ENCODE data around the gene ASGR1. TPM values are rescaled to one million over a fixed set of nuclear protein-coding genes. Genes with fewer than 3 reads are reported as not detected.

Gene ASGR1
- polyA plus RNA-seq: 1 to 10 TPM; 1.9 to 2.9 (median 2.7) TPM
- long read RNA-seq, donor 1: 0 reads
- long read RNA-seq, donor 2: 0 reads
- long read RNA-seq, donor 3, partial matches to known transcripts: 0 of 1 reads
- long read RNA-seq, donor 3, other reads (novel, unspliced or antisense): 0 of 1 reads
- long read RNA-seq, donor 4: 0 reads
- long read RNA-seq, donor 5: 0 reads
- long read RNA-seq, donor 6, partial matches to known transcripts: 0 of 1 reads
- long read RNA-seq, donor 6, other reads (novel, unspliced or antisense): 0 of 1 reads
- long read RNA-seq, donor 7: 0 reads
- long read RNA-seq, donor 8: 0 reads
- long read RNA-seq, donor 9: 0 reads
- long read RNA-seq, donor 10: 0 reads

GRCh38 chr17:7179317-7180254 is at the start of gene ASGR1:
ASGR1 (minus strand) TSS chr17:7179370; CDS start chr17:7178563, 807 bp downstream.
- Histone ChIP-seq H3K27ac (ENCODE audit: low read depth in 1 of 3, low read length in 2 of 3) (no peak within 1 kb of the TSS), H3K9me3 (ENCODE audit: control insufficient read depth in 2 of 2, insufficient read depth in 1 of 2, low read depth in 1 of 2, low read length in 1 of 2) (no peaks in the 10 kb centered on the region), H3K27me3 (ENCODE audit: control insufficient read depth in 3 of 3, insufficient read depth in 3 of 3, low read length in 3 of 3) (peaks cover 0 to 12% (median 2%) of the 10 kb centered on the region in 3 donors), H3K4me1 (ENCODE audit: control insufficient read depth in 3 of 3, insufficient read depth in 2 of 3, low read depth in 1 of 3, low read length in 2 of 3) (peaks cover 0 to 30% (median 0%) of the 10 kb centered on the region in 3 donors), H3K36me3 (ENCODE audit: control insufficient read depth in 3 of 3, insufficient read depth in 2 of 3, low read depth in 1 of 3, low read length in 3 of 3) (no peaks in the 10 kb centered on the region), H3K4me3 (ENCODE audit: low read depth in 1 of 3, low read length in 3 of 3) (peak within 1 kb of the TSS in 1 of 3 donors; percentile 39)
- FAIRE-seq (no peak), DNase-seq (peak; percentile 13 to 40)
- WGBS, 3 donors: 42 to 57% (median 56%) methylated on average over 20 of the region's 20 CpGs

- Histone ChIP-seq H3K9me3 (ENCODE audit: control insufficient read depth in 2 of 2, insufficient read depth in 1 of 2, low read depth in 1 of 2, low read length in 1 of 2) (no peaks in the 10 kb centered on the region), H3K4me3 (ENCODE audit: low read depth in 1 of 3, low read length in 3 of 3) (no peak overlapping the region), H3K36me3 (ENCODE audit: control insufficient read depth in 3 of 3, insufficient read depth in 2 of 3, low read depth in 1 of 3, low read length in 3 of 3) (peaks cover 12 to 76% (median 15%) of the 10 kb centered on the region in 3 donors), H3K27ac (ENCODE audit: low read depth in 1 of 3, low read length in 2 of 3) (no peak overlapping the region), H3K4me1 (ENCODE audit: control insufficient read depth in 3 of 3, insufficient read depth in 2 of 3, low read depth in 1 of 3, low read length in 2 of 3) (peaks cover 2 to 12% (median 4%) of the 10 kb centered on the region in 3 donors), H3K27me3 (ENCODE audit: control insufficient read depth in 3 of 3, insufficient read depth in 3 of 3, low read length in 3 of 3) (no peaks in the 10 kb centered on the region)
- DNase-seq: no peak
- FAIRE-seq: no peak
- 90 to 92% (median 90%) methylated on average over 14 of the region's 14 CpGs for WGBS, 3 donors
Observed at GRCh38 chr17:7228920-7229319, 49.8 kb upstream of the ASGR1 start.

DNA sequence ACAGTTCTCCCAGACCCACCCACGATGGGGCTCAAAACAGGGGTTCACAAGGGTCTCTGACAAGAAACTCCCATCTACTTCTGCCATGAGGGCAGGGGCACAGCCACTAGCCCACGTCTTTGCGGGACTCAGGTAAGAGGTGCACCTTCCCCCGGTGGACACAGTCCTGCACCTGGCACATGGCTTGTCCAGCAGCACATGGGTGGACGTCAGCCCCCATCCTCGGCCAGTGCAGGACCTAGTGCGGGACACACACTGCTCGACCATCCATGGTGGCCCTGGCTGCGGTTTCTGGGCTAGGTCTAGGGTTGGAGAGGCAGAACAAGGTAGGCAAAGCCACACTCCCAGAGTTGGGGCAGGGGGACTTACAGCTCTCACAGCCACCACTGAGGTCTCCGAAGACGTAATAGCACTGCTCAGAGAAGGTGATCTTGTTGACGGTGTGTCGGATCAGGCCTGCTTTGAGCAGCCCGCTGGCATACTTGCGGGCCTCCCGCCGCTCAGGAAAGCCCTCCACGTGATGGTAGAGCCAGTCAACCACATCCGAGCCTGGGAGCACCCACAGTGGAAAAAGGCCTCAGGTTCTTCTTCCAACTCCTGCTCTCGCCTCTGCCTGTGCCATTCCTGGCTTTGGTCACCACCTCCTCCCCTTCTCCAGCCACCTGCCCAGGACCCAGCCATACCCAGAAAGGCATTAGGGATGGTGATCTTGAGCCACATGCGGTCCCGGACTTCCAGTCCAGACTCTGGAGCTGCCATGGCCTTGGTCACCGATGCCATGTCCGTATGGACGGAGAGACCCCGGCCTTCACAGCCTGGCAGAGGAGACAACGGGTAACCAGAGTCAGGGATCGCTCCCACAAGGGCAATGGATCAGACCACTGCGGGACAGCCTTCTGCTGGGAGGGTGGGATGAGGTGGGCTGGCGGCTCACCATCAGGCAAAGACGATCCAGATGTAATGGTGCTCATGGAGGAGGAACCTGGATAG is 47.8 kb upstream of the ASGR1 start:
- DNase-seq (no peak), FAIRE-seq (no peak)
- Histone ChIP-seq H3K27me3 (ENCODE audit: control insufficient read depth in 3 of 3, insufficient read depth in 3 of 3, low read length in 3 of 3) (no peaks in the 10 kb centered on the region), H3K27ac (ENCODE audit: low read depth in 1 of 3, low read length in 2 of 3) (no peak overlapping the region), H3K36me3 (ENCODE audit: control insufficient read depth in 3 of 3, insufficient read depth in 2 of 3, low read depth in 1 of 3, low read length in 3 of 3) (peaks cover 17 to 95% (median 27%) of the 10 kb centered on the region in 3 donors), H3K4me3 (ENCODE audit: low read depth in 1 of 3, low read length in 3 of 3) (no peak overlapping the region), H3K4me1 (ENCODE audit: control insufficient read depth in 3 of 3, insufficient read depth in 2 of 3, low read depth in 1 of 3, low read length in 2 of 3) (peaks cover 0 to 8% (median 0%) of the 10 kb centered on the region in 3 donors), H3K9me3 (ENCODE audit: control insufficient read depth in 2 of 2, insufficient read depth in 1 of 2, low read depth in 1 of 2, low read length in 1 of 2) (no peaks in the 10 kb centered on the region)
- 92 to 94% (median 94%) methylated on average over 30 to 31 of the region's 31 CpGs for WGBS, 3 donors

DNA sequence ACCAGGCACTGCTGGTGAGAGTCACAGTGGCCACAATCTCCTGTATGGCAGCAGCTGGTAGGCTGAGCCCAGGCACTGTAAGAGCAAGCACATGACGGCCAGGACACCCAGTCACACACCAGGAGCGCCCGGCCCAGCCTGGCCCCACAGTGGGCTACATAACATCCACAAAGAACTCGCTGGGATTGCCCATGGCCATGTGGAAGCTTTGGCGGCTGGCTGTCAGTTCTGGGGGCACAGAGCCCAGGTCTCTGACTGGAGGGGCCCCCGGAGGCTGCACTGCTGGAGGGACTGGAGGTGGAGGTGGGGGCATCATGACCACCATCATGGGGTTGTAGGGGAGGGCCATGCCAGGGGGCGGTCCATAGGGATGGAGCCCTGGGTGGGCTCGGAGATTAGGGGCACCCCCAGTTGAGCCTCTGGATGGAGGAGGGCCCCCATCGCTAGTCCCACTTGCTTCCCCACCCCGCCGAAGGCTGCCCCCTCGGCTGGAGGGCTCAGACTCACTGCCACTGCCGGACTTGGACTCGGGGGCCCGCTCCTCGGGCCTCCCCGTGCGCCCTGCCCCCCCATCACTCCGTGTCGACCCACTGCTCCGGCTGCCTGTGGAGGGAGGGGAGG is 46.7 kb upstream of the ASGR1 start:
- Histone ChIP-seq H3K4me3 (ENCODE audit: low read depth in 1 of 3, low read length in 3 of 3) (no peak overlapping the region), H3K36me3 (ENCODE audit: control insufficient read depth in 3 of 3, insufficient read depth in 2 of 3, low read depth in 1 of 3, low read length in 3 of 3) (peaks cover 20 to 100% (median 27%) of the 10 kb centered on the region in 3 donors), H3K4me1 (ENCODE audit: control insufficient read depth in 3 of 3, insufficient read depth in 2 of 3, low read depth in 1 of 3, low read length in 2 of 3) (peaks cover 0 to 15% (median 3%) of the 10 kb centered on the region in 3 donors), H3K27ac (ENCODE audit: low read depth in 1 of 3, low read length in 2 of 3) (no peak overlapping the region), H3K9me3 (ENCODE audit: control insufficient read depth in 2 of 2, insufficient read depth in 1 of 2, low read depth in 1 of 2, low read length in 1 of 2) (no peaks in the 10 kb centered on the region), H3K27me3 (ENCODE audit: control insufficient read depth in 3 of 3, insufficient read depth in 3 of 3, low read length in 3 of 3) (no peaks in the 10 kb centered on the region)
- WGBS, 3 donors: 77 to 88% (median 83%) methylated on average over 14 to 21 of the region's 21 CpGs
- FAIRE-seq: no peak
- no peak for DNase-seq

DNA sequence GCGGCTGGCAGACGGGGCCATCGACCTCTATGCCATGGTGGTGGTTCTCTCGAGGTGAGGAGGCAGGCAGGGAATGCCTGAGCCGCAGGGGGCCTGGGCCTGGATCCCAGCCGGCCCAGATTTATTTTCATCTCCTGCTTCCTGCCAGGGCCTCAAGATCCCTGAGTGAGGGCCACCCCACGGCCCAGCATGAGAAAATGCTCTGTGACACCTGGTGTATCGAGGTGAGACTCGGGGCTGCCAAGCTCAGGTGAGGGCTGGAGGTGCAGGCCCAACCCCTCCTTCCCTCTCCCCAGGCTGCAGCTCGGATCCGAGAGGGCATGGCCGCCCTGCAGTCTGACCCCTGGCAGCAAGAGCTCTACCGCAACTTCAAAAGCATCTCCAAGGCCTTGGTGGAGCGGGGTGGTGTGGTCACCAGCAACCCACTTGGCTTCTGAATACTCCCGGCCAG is 45.5 kb upstream of the ASGR1 start:
- no peak overlapping the region for H3K4me3 ChIP-seq (ENCODE audit: low read depth in 1 of 3, low read length in 3 of 3)
- no peak overlapping the region for H3K27ac ChIP-seq (ENCODE audit: low read depth in 1 of 3, low read length in 2 of 3)
- no peaks in the 10 kb centered on the region for H3K27me3 ChIP-seq (ENCODE audit: control insufficient read depth in 3 of 3, insufficient read depth in 3 of 3, low read length in 3 of 3)
- DNase-seq (no peak), FAIRE-seq (no peak)
- peaks cover 0 to 22% (median 5%) of the 10 kb centered on the region in 3 donors for H3K4me1 ChIP-seq (ENCODE audit: control insufficient read depth in 3 of 3, insufficient read depth in 2 of 3, low read depth in 1 of 3, low read length in 2 of 3)
- WGBS, 3 donors: 58 to 71% (median 70%) methylated on average over 15 of the region's 15 CpGs
- peaks cover 20 to 91% (median 25%) of the 10 kb centered on the region in 3 donors for H3K36me3 ChIP-seq (ENCODE audit: control insufficient read depth in 3 of 3, insufficient read depth in 2 of 3, low read depth in 1 of 3, low read length in 3 of 3)
- no peaks in the 10 kb centered on the region for H3K9me3 ChIP-seq (ENCODE audit: control insufficient read depth in 2 of 2, insufficient read depth in 1 of 2, low read depth in 1 of 2, low read length in 1 of 2)

GRCh38 chr17:7224110-7224509 is 44.9 kb upstream of the ASGR1 start:
- peaks cover 0 to 27% (median 5%) of the 10 kb centered on the region in 3 donors for H3K4me1 ChIP-seq (ENCODE audit: control insufficient read depth in 3 of 3, insufficient read depth in 2 of 3, low read depth in 1 of 3, low read length in 2 of 3)
- H3K9me3 ChIP-seq (ENCODE audit: control insufficient read depth in 2 of 2, insufficient read depth in 1 of 2, low read depth in 1 of 2, low read length in 1 of 2): no peaks in the 10 kb centered on the region
- no peaks in the 10 kb centered on the region for H3K27me3 ChIP-seq (ENCODE audit: control insufficient read depth in 3 of 3, insufficient read depth in 3 of 3, low read length in 3 of 3)
- WGBS, 3 donors: 78 to 86% (median 80%) methylated on average over 7 to 10 of the region's 10 CpGs
- H3K36me3 ChIP-seq (ENCODE audit: control insufficient read depth in 3 of 3, insufficient read depth in 2 of 3, low read depth in 1 of 3, low read length in 3 of 3): peaks cover 16 to 85% (median 24%) of the 10 kb centered on the region in 3 donors
- H3K27ac ChIP-seq (ENCODE audit: low read depth in 1 of 3, low read length in 2 of 3): no peak overlapping the region
- no peak overlapping the region for H3K4me3 ChIP-seq (ENCODE audit: low read depth in 1 of 3, low read length in 3 of 3)
- DNase-seq (no peak), FAIRE-seq (no peak)

DNA sequence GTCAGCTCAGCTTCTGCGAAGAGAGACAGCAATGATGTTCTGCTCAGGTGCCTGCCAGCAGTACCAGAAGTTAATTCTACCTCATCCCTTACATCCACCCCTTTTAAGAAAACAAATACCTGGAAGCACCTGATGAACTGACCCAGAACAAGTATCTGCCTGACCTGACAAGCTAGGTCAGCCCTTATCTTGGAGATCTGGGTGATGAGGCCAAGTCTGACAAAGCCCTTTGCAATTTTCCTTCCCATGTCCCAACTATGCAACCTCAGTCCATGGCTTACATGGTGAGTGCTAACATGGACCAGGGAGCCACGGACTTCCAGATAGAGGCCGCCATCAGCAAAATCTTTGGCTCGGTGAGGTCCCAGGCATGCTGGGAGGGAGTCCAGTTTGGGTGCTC is 44.2 kb upstream of the ASGR1 start:
- WGBS, 3 donors: 85 to 88% (median 87%) methylated on average over 4 of the region's 4 CpGs
- Histone ChIP-seq H3K27me3 (ENCODE audit: control insufficient read depth in 3 of 3, insufficient read depth in 3 of 3, low read length in 3 of 3) (no peaks in the 10 kb centered on the region), H3K27ac (ENCODE audit: low read depth in 1 of 3, low read length in 2 of 3) (no peak overlapping the region), H3K4me3 (ENCODE audit: low read depth in 1 of 3, low read length in 3 of 3) (no peak overlapping the region), H3K9me3 (ENCODE audit: control insufficient read depth in 2 of 2, insufficient read depth in 1 of 2, low read depth in 1 of 2, low read length in 1 of 2) (no peaks in the 10 kb centered on the region), H3K36me3 (ENCODE audit: control insufficient read depth in 3 of 3, insufficient read depth in 2 of 3, low read depth in 1 of 3, low read length in 3 of 3) (peaks cover 16 to 78% (median 20%) of the 10 kb centered on the region in 3 donors), H3K4me1 (ENCODE audit: control insufficient read depth in 3 of 3, insufficient read depth in 2 of 3, low read depth in 1 of 3, low read length in 2 of 3) (peaks cover 0 to 34% (median 5%) of the 10 kb centered on the region in 3 donors)
- FAIRE-seq (no peak), DNase-seq (no peak)
